HCT116 (cell line): ENCODE results near the gene ASB4. TPM values are rescaled to one million over a fixed set of nuclear protein-coding genes. Genes with fewer than 3 reads are reported as not detected.

Experiments used
- ATAC-seq: fragments of 200-7000 bp; cut with Tn5 transposase; 2 replicates; pipeline ENCODE4 v1.9.1; 2020; ENCODE audit warnings: mild to moderate bottlenecking, moderate library complexity
- BruUV-seq: library from RNA; stranded (reverse); fragments of 400-500 nt; replicated peaks from 2 replicates; lab custom pipeline; 2021; lab: Mats Ljungman, UMichigan
- CTCF ChIA-PET: fragments of 300-600 bp; sonication (Branson Sonifier 250); formaldehyde crosslinking; loops from one replicate; lab custom pipeline; 2021; ENCODE audit warnings: antibody characterized with exemption; lab: Charles Lee
- POLR2A ChIA-PET: fragments of 300-600, 350-600 bp; sonication (Branson Sonifier 250); formaldehyde crosslinking; loops from one replicate; lab custom pipeline; 2021; ENCODE audit warnings: antibody characterized with exemption; lab: Charles Lee
- RAD21 ChIA-PET, 2 experiments: fragments of 300-600 bp; sonication (Branson Sonifier 250); formaldehyde crosslinking; loops; one replicate each; lab custom pipeline; 2023; ENCODE audit warnings: low total read pairs in 2 of 2; ENCODE audit not compliant: uncharacterized antibody in 2 of 2, unreplicated experiment in 2 of 2, low non-redundant PET in 1 of 2; lab: Charles Lee
- DNase-seq: peaks from one replicate; pipeline ENCODE4 v3.0.0-alpha.2; 2010; ENCODE audit warnings: low read depth, low spot score
- H2AFZ ChIP-seq: fragments of 200-600 bp; shearing (Covaris generic), sonication (generic); 2 replicates; pipeline ENCODE4 v1.6.1; 2017; ENCODE audit warnings: low read depth, mixed run types, mixed read lengths, antibody characterized with exemption, low read length; ENCODE audit not compliant: poor library complexity, severe bottlenecking
- H3K27ac ChIP-seq: 2 replicates; pipeline ENCODE4 v1.5.1; 2012; ENCODE audit warnings: low read depth, low read length
- H3K27me3 ChIP-seq: fragments of 200-600 bp; sonication (generic); 2 replicates; pipeline ENCODE4 v1.6.1; 2016; ENCODE audit warnings: mixed run types, low read length, mixed read lengths; ENCODE audit not compliant: insufficient read depth
- H3K36me3 ChIP-seq, 2 experiments: fragments of 200-500 bp in 1 of 2; fragments of 200-600 bp in 1 of 2; sonication (Bioruptor generic) in 1 of 2; sonication (generic) in 1 of 2; 2 replicates each; pipeline versions ENCODE4 v1.5.1 to v1.6.1; 2014 to 2016; ENCODE audit warnings: low read length in 2 of 2, inconsistent platforms in 1 of 2, mixed read lengths in 1 of 2, mixed run types in 1 of 2; ENCODE audit not compliant: insufficient read depth in 2 of 2, control insufficient read depth in 1 of 2
- H3K4me1 ChIP-seq, 2 experiments: fragments of 200-600 bp in 1 of 2; sonication (generic) in 1 of 2; 2 replicates each; pipeline versions ENCODE4 v1.5.1 to v1.6.1; 2012 to 2017; ENCODE audit warnings: low read length in 2 of 2, inconsistent platforms in 1 of 2, mild to moderate bottlenecking in 1 of 2, mixed read lengths in 1 of 2, mixed run types in 1 of 2, moderate library complexity in 1 of 2; ENCODE audit not compliant: insufficient read depth in 2 of 2, control insufficient read depth in 1 of 2
- H3K4me2 ChIP-seq: fragments of 200-600 bp; sonication (generic); 2 replicates; pipeline ENCODE4 v1.6.1; 2017; ENCODE audit warnings: mixed run types, low read length, mixed read lengths
- H3K4me3 ChIP-seq, 2 experiments: fragments of 200-600 bp in 1 of 2; sonication (generic) in 1 of 2; replicated peaks in 1 of 2; 2 replicates each; pipeline ENCODE4 v1.5.1; 2011 to 2016; ENCODE audit warnings: low read length in 2 of 2, control low read depth in 1 of 2, low read depth in 1 of 2, mild to moderate bottlenecking in 1 of 2, mixed read lengths in 1 of 2, mixed run types in 1 of 2
- H3K79me2 ChIP-seq: fragments of 200-600 bp; sonication (generic); 2 replicates; pipeline ENCODE4 v1.6.1; 2017; ENCODE audit warnings: mild to moderate bottlenecking, mixed run types, low read length, moderate library complexity, mixed read lengths; ENCODE audit not compliant: insufficient read depth
- H3K9ac ChIP-seq: fragments of 200-600 bp; sonication (generic); 2 replicates; pipeline ENCODE4 v1.6.1; 2016; ENCODE audit warnings: low read length, mixed read lengths
- H3K9me2 ChIP-seq: fragments of 200-600 bp; sonication (generic), shearing (Covaris generic); 2 replicates; pipeline ENCODE4 v1.6.1; 2017; ENCODE audit warnings: mixed run types, mild to moderate bottlenecking, moderate library complexity; ENCODE audit not compliant: insufficient read depth
- H3K9me3 ChIP-seq, 2 experiments: fragments of 200-500 bp in 1 of 2; fragments of 200-600 bp in 1 of 2; sonication (Bioruptor generic) in 1 of 2; sonication (generic) in 1 of 2; 2 replicates each; pipeline ENCODE4 v1.6.1; 2014 to 2017; ENCODE audit warnings: low read length in 2 of 2, mixed read lengths in 2 of 2, inconsistent platforms in 1 of 2, low read depth in 1 of 2, mild to moderate bottlenecking in 1 of 2, mixed run types in 1 of 2, moderate library complexity in 1 of 2; ENCODE audit not compliant: control insufficient read depth in 1 of 2, insufficient read depth in 1 of 2
- H4K20me1 ChIP-seq: fragments of 200-600 bp; sonication (generic), shearing (Covaris generic); 2 replicates; pipeline ENCODE4 v1.6.1; 2017; ENCODE audit warnings: mixed run types, mild to moderate bottlenecking, moderate library complexity; ENCODE audit not compliant: insufficient read depth
- CBX3 ChIP-seq: IDR thresholded peaks from 2 replicates; pipeline ENCODE4 v1.6.1; 2012; ENCODE audit warnings: low read depth
- CEBPB ChIP-seq: IDR thresholded peaks from 2 replicates; pipeline ENCODE4 v1.6.1; 2012; ENCODE audit warnings: low read depth
- CTCF ChIP-seq, 3 experiments: fragments of 200-600 bp in 1 of 3; sonication (generic) in 1 of 3; IDR thresholded peaks in 2 of 3; conservative IDR thresholded peaks in 1 of 3; 2 replicates each; pipeline ENCODE4 v1.5.1; 2012 to 2017; ENCODE audit warnings: low read depth in 2 of 3, low read length in 2 of 3, antibody characterized with exemption in 1 of 3, borderline replicate concordance in 1 of 3, control low read depth in 1 of 3, mild to moderate bottlenecking in 1 of 3, mixed read lengths in 1 of 3, mixed run types in 1 of 3, moderate library complexity in 1 of 3; ENCODE audit not compliant: insufficient read depth in 1 of 3
- EGR1 ChIP-seq: IDR thresholded peaks from 2 replicates; pipeline ENCODE4 v1.6.1; 2012; ENCODE audit warnings: low read depth
- FOSL1 ChIP-seq: IDR thresholded peaks from 2 replicates; pipeline ENCODE4 v1.6.1; 2012; ENCODE audit warnings: low read depth
- JUND ChIP-seq: IDR thresholded peaks from 2 replicates; pipeline ENCODE4 v1.6.1; 2012
- SIN3A ChIP-seq: IDR thresholded peaks from 2 replicates; pipeline ENCODE4 v1.6.1; 2012; ENCODE audit warnings: low read depth
- intact Hi-C: fragments of 100-400 bp; cut with micrococcal nuclease; formaldehyde crosslinking; loops from 2 replicates; pipeline ENCODE4 v1.10.0; 2022
- total RNA-seq: library from RNA; stranded (reverse); gene quantifications from one replicate; pipeline ENCODE4 v1.2.1, GENCODE V29; 2021; ENCODE audit not compliant: unreplicated experiment

Gene ASB4
- total RNA-seq, 1 experiment from 2014 or later = 0.12 TPM

- peak; percentile 61; the same call in 1 of the 2 replicates for TF ChIP-seq FOSL1
- no peak for TF ChIP-seq EGR1
- TF ChIP-seq SIN3A = no peak
- peak; percentile 36 for TF ChIP-seq JUND
- peak; percentile 34; the same call in 1 of the 2 replicates for TF ChIP-seq CEBPB
These were observed 59.4 kb downstream of the ASB4 start (continued) for GRCh38 chr7:95545007-95545615.

- no peak for ATAC-seq
- Histone ChIP-seq H4K20me1 (no peaks in the 10 kb centered on the region), H3K4me2 (peak overlapping the region; percentile 72), H3K27me3 (no peaks in the 10 kb centered on the region), H3K4me1 (peaks cover 5 to 18% of the 10 kb centered on the region in 2 experiments; a peak in 3 of 4 replicates), H3K27ac (no peak overlapping the region), H3K9me3 (no peaks in the 10 kb centered on the region), H3K4me3 (peak overlapping the region in 1 of 2 experiments; percentile 44; a peak in 3 of 4 replicates), H3K36me3 (no peaks in the 10 kb centered on the region), H3K9me2 (no peaks in the 10 kb centered on the region), H3K79me2 (no peaks in the 10 kb centered on the region), H2AFZ (peak overlapping the region; percentile 89), H3K9ac (peak overlapping the region; percentile 13; the same call in 1 of the 2 replicates)
- no TSS peak for BruUV-seq
- RAD21 ChIA-PET = no interaction called here
- POLR2A ChIA-PET = interaction anchor here (1.0 to 1.4 kb wide), 4 partner anchors 17 to 138 kb away, joined by 3 to 4 read pairs (median 3); no protein-coding TSS in a partner anchor
- no peak for DNase-seq
- intact Hi-C loops = loop anchor here (1.0 kb wide), 1 partner anchor 141 kb away; no protein-coding TSS in a partner anchor
- CTCF ChIA-PET = interaction anchor here (0.7 to 3.7 kb wide), 15 partner anchors 10 to 143 kb away, joined by 3 to 55 read pairs (median 4); no protein-coding TSS in a partner anchor
- TF ChIP-seq CBX3 (no peak), CTCF (IDR thresholded peaks at IDR 0.05 in 2 of 3, conservative IDR thresholded peaks at IDR 0.05 in 1 of 3; ENCODE audit: borderline replicate concordance in 1 of 3, insufficient read depth in 1 of 3, low read depth in 2 of 3, low read length in 2 of 3) (no peak)
These were observed 59.9 kb downstream of the ASB4 start for GRCh38 chr7:95545673-95546072.
